WERI-Rb-1 (cell line): ENCODE measurements around the gene PPP1R15A.
"Not testable (repeated sequence)": the region's sequence is repeated elsewhere in the genome, so short reads cannot be mapped to it uniquely, and the experiment has no call there.

Experiments
- DNase-seq: peaks from one replicate; pipeline ENCODE4 v3.0.0-alpha.2; 2020
- H3K27ac ChIP-seq: fragments of 250-450 bp; sonication (Bioruptor Pico); 2 replicates; pipeline ENCODE4 v1.5.1; 2020; ENCODE audit warnings: mild to moderate bottlenecking, moderate library complexity
- H3K27me3 ChIP-seq: fragments of 250-450 bp; sonication (Bioruptor Pico); 2 replicates; pipeline ENCODE4 v1.5.1; 2021; ENCODE audit warnings: mild to moderate bottlenecking, low read depth, moderate library complexity; ENCODE audit not compliant: insufficient read depth, severe bottlenecking
- H3K36me3 ChIP-seq: fragments of 250-450 bp; sonication (Bioruptor Pico); 2 replicates; pipeline ENCODE4 v1.5.1; 2020; ENCODE audit warnings: mild to moderate bottlenecking, moderate library complexity
- H3K4me3 ChIP-seq: 2 replicates; pipeline ENCODE4 v1.5.1; 2011; ENCODE audit warnings: low read depth, mild to moderate bottlenecking, control low read depth, low read length
- H3K9me3 ChIP-seq: fragments of 250-450 bp; sonication (Bioruptor Pico); 2 replicates; pipeline ENCODE4 v1.5.1; 2021; ENCODE audit warnings: mild to moderate bottlenecking, moderate library complexity; ENCODE audit not compliant: severe bottlenecking
- TF ChIP-seq, protein P1 (sequence below): IDR thresholded peaks from 2 replicates; pipeline ENCODE4 v1.5.1; 2011; ENCODE audit warnings: low read depth, mild to moderate bottlenecking, control low read depth, inconsistent platforms, low read length

PPP1R15A gene

GRCh38 chr19:48867746-48868113 is 4.5 kb upstream of the PPP1R15A start:
- Histone ChIP-seq H3K27me3 (no peaks in the 10 kb centered on the region), H3K9me3 (no peaks in the 10 kb centered on the region), H3K27ac (no peak overlapping the region), H3K4me3 (no peak overlapping the region), H3K36me3 (peaks cover 5% of the 10 kb centered on the region)
- no peak for DNase-seq
- TF ChIP-seq, protein P1, sequence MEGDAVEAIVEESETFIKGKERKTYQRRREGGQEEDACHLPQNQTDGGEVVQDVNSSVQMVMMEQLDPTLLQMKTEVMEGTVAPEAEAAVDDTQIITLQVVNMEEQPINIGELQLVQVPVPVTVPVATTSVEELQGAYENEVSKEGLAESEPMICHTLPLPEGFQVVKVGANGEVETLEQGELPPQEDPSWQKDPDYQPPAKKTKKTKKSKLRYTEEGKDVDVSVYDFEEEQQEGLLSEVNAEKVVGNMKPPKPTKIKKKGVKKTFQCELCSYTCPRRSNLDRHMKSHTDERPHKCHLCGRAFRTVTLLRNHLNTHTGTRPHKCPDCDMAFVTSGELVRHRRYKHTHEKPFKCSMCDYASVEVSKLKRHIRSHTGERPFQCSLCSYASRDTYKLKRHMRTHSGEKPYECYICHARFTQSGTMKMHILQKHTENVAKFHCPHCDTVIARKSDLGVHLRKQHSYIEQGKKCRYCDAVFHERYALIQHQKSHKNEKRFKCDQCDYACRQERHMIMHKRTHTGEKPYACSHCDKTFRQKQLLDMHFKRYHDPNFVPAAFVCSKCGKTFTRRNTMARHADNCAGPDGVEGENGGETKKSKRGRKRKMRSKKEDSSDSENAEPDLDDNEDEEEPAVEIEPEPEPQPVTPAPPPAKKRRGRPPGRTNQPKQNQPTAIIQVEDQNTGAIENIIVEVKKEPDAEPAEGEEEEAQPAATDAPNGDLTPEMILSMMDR = no peak

GRCh38 chr19:48868114-48868886 is 3.9 kb upstream of the PPP1R15A start, which contains the start of gene PLEKHA4:
Gene PLEKHA4, minus strand, starts transcription at chr19:48868617. Its CDS starts 997 bp downstream, at chr19:48867620.
- Histone ChIP-seq H3K27me3 (no peaks in the 10 kb centered on the region), H3K36me3 (peaks cover 8% of the 10 kb centered on the region), H3K4me3 (no peak within 1 kb of the TSS), H3K9me3 (no peaks in the 10 kb centered on the region), H3K27ac (peak within 1 kb of the TSS; percentile 25)
- DNase-seq = peak; percentile 45
- TF ChIP-seq, protein P1 = no peak

DNA sequence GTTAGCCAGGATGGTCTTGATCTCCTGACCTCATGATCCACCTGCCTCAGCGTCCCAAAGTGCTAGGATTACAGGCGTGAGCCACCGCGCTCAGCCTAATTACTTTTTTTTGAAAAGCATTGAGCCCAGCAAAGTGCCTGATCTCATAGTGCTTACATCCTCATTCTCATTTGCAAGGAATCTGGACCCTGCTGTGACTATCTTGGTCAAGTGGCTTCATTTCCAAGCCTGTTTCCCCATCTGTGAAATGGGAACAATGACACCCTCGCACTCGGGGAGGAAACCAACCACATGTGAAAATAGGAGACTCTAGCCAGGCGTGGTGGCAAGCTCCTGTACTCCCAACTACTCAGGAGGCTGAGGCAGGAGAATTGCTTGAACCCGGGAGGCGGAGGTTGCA is 2.2 kb upstream of the PPP1R15A start:
- Histone ChIP-seq H3K4me3 (no peak overlapping the region), H3K36me3 (peaks cover 20% of the 10 kb centered on the region), H3K27ac (no peak overlapping the region), H3K9me3 (no peaks in the 10 kb centered on the region), H3K27me3 (no peaks in the 10 kb centered on the region)
- TF ChIP-seq, protein P1 = no peak
- DNase-seq = no peak

GRCh38 chr19:48871471-48872181 is 595 bp upstream of the PPP1R15A start:
- H3K4me3 ChIP-seq, DNase-seq: not testable (repeated sequence)

DNA sequence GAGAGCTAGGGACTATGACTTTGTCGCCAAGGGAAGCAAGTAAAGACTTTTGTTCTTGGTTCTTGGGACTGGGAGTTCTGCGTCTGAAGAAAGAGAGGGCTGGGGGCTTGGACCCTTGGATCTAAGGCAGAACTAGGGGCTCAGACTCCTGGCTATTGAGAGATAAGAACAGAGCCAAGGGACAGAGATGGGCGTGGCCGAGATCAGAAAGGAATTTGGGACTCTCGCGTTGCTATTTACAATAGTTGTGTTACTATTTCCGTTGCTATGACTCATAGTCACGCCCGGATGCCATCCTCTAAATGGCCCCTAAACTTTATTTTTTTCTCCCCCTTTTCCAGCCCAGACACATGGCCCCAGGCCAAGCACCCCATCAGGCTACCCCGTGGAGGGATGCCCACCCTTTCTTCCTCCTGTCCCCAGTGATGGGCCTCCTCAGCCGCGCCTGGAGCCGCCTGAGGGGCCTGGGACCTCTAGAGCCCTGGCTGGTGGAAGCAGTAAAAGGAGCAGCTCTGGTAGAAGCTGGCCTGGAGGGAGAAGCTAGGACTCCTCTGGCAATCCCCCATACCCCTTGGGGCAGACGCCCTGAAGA is 759 bp downstream of the PPP1R15A start:
- DNase-seq = no peak
- Histone ChIP-seq H3K4me3 (peak overlapping the region; percentile 100), H3K27me3 (no peaks in the 10 kb centered on the region), H3K9me3 (no peaks in the 10 kb centered on the region), H3K36me3 (peaks cover 45% of the 10 kb centered on the region), H3K27ac (peak overlapping the region; percentile 87)
- TF ChIP-seq, protein P1 = no peak

More at GRCh38 chr19:48871471-48872181, 595 bp upstream of the PPP1R15A start:
- H3K27ac ChIP-seq, H3K27me3 ChIP-seq, H3K9me3 ChIP-seq: not testable (repeated sequence)
- peaks cover 34% of the 10 kb centered on the region for H3K36me3 ChIP-seq
